HG03108 (cell line): Measurements from ENCODE around the gene TAOK2.
"Not testable (repeated sequence)": the region's sequence is repeated elsewhere in the genome, so short reads cannot be mapped to it uniquely, and the experiment has no call there.

Experiments
- ATAC-seq: cut with Tn5 transposase; IDR thresholded peaks from one replicate; pipeline ENCODE4 v1.9.1; 2021; ENCODE audit warnings: moderate library complexity; ENCODE audit not compliant: unreplicated experiment

TAOK2 gene

DNA sequence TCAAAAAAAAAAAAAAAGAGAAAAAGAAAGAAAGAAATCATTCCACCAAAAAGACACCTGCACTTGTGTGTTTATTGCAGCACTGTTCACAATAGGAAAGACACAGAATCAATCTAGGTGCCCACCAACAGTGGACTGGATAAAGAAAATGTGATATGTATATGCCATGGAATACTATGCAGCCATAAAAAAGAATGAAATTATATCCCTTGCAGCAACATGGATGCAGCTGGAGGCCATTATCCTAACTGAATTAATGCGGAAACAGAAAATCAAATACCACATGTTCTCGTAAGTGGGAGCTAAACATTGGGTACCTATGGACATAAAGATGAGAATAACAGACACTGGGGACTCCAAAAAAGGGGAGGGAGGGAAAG lies 43.6 kb downstream of the TAOK2 start:
- ATAC-seq = no peak

GRCh38 chr16:30017937-30018336 lies 44.3 kb downstream of the TAOK2 start:
- ATAC-seq = not testable (repeated sequence)

DNA sequence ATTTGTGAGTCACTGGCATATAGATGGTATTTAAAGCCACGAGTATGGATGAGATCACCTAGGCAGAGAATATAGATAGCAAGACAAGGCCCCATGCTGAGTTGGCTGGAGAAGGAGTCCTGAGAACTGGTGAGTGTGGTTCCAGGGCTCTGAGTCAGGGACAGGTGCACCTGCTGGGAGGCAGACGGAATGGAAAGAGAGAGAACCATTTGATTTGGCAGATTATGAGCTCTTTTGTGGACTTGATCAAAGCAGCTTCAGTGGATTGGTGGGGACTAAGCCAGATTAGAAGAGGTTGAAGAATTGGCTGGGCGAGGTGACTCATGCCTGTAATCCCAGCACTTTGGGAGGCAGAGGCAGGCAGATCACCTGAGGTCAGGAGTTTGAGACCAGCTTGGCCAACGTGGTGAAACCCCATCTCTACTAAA lies 45.1 kb downstream of the TAOK2 start:
- no peak for ATAC-seq

DNA sequence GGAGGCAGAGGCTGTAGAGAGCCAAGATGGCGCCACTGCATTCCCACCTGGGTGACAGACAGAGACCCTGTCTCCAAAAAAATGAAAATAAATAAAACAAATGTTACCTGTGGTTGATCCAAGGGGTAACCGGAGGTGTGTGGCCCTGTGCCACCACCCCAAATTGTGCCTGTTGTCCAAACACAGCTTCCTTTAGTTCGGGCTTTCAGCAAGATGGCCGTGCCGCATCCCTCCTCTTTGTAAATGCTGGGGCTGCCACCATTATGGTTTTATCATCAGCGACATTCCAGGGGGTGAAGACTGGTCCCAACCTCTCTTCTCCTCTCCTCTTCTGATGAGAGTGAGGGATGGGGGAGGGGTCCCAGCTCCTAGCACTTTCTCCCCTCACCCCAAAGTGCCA lies 49.2 kb downstream of the TAOK2 start, which contains the start of gene C16orf92:
TSS of gene C16orf92 (plus strand) at position 312 of the 400 bp plus-strand sequence. CDS start 143 bp downstream, outside the sequence.
- no peak for ATAC-seq

DNA sequence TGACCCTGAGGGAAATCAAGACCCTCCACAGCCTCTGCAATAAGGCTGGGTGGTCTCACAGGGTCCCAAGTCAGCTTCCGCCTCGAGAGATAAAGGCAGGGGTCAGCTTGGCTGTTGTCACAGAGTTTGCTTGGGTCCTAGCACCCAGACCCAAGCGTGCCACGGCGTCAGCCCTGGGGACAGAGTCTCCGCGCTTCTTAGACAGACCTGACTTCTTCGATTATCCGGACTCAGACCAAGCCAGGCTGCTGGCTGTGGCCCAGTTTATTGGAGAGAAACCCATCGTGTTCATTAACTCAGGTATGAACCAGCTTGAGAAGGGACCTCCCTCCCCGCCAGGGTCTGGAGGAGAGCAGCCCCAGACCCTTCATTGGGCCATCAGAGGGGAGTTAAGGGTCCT lies 49.9 kb downstream of the TAOK2 start:
- ATAC-seq = no peak

- no peak for ATAC-seq
These were observed 50.8 kb downstream of the TAOK2 start for GRCh38 chr16:30024451-30024850.

GRCh38 chr16:30025156-30025555 lies 51.5 kb downstream of the TAOK2 start:
- ATAC-seq = no peak

DNA sequence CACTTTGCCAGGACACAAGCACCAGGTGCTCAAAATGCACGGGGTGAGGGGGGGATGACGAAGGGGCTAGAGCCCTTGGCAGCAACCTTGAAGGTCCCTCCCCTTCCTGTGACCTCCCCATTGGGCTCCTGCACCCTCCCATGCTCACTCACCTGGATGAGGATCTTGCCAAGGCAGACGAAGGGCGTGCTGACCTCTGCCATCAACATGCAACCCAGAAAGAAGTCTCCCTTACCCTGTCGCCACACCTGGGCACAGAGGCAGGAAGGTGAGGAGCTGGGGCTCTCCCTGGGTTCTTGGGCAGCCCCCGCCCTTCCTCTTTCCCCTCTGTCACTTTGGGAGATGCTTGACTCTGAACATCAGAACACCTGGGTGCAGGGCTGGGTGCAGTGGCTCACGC lies 51.9 kb downstream of the TAOK2 start:
- ATAC-seq = no peak

GRCh38 chr16:30026449-30026848 lies 52.8 kb downstream of the TAOK2 start:
- ATAC-seq = no peak

DNA sequence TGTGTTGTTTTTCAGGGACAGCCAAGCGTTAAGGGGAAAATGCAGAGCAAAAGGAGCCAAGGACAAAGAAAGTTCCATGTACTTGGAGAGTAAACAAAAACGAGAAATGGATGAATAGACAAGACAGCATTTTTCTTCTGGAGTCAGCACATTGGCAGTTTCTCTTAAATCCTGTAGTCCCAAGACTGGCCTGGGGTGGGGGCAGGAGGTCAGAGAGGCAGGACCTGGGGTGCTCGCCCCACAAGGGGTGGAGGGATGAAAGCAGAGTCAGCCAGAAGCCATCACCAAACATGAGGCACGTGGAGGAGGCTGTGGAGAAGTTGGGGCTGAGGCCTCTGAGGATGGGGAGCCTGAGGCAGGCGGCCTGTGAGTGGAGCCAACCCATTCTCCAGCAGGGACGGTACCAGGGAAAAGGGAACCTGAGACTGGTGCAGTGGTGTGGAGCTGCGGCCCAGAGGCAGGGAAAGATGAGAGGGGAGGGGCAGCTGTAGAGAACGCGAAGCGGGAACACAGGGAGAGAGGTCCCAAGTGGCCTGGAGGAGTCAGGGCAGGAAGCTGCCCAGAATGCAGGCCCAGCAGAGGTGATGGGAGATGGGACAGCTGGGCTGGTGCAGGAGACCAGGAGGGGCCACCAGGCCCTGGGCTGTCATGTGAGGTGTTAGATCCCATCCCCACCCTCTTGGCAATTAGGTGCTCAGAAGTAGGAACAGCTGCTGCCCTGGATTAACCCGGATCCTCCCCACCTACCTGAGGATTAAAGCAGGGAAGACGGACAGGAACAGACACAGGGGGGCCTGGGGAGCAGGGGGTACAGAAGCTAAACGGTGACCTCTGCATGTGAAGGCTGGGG lies 54.1 kb downstream of the TAOK2 start:
- no peak for ATAC-seq

GRCh38 chr16:30028438-30029076 lies 54.9 kb downstream of the TAOK2 start:
- ATAC-seq = no peak

GRCh38 chr16:30030011-30030685 lies 56.5 kb downstream of the TAOK2 start:
- no peak for ATAC-seq

- no peak for ATAC-seq
These were observed 57.3 kb downstream of the TAOK2 start, which contains the start of gene TLCD3B for GRCh38 chr16:30030841-30031413. Gene TLCD3B, minus strand, starts transcription at chr16:30031271. Its CDS starts 744 bp downstream, at chr16:30030527.

DNA sequence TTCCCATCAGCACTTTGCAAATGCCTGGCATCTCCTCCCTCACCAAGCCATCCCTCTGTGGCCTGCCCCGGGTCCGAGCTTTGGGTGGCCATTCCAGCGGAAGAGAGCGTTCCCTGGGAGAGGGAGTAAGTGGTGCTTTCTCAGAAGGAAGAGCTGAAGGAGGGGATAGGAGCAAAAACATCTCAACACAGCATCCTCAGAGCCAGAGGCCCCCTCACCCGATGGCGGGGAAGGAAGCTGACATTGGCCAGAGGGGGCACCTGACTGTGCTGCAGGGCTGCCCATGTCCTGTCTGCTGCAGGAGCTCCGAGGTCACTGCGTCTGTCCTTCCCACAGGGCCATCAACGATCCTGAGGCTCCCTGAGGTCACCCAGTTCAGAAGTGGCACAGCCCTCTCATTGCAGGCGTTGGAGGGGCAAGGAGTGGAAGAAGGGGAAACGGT lies 57.8 kb downstream of the TAOK2 start:
- no peak for ATAC-seq

GRCh38 chr16:30032083-30032819 lies 58.6 kb downstream of the TAOK2 start:
- ATAC-seq = no peak

DNA sequence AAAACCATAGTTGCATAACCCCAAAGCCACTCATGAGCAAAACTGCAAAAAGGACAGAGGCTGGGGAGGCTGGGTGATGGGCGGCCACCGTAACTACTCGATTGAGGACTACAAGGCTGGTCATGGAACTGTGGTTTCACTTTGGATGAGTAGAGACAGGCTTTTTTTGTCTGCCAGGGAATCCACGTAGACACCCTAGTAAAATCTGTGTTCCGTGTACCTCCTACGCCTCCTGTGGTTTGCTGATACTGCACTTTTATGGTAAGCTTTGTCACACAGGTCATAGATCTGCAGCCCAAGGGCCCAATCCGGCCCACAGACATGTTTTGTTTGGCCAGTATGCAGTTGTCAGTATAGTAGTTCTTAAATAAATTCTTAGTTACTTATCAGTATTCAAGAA lies 59.6 kb downstream of the TAOK2 start:
- no peak for ATAC-seq

DNA sequence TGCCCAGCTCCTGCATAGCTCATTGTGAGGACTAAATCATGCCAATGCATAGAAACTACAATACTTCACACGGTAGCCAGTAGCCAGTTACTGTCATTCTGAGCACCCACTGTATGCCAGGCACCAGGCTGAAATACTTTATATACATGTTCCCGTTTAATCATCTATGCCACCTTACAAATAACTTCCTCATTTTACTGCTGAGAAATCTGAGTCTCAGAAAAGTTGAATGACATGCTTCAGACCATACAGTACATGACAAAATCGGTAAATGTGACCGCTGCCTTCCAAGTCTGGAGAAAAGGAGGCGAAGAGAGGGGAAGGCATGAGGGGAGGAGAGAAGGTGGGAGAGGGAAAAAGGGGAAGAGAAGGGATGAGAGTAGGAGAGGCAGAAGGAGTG lies 66.6 kb downstream of the TAOK2 start:
- ATAC-seq = no peak

DNA sequence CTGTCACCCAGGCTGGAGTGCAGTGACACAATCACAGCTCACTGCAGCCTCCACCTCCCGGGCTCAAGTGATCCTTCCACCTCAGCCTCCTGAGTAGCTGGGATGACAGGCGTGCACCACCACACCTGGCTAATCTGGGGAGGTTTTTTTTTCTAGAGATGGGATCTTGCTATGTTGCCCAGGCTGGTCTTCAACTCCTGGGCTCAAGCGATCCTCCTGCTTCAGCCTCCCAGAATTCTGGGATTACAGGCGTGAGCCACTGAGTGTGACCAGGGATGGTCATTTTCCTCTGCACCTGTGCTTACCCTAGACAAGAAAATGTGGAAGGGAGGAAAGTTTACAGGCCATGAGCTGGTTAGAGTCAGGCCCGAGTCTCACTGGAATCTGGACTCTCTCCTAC lies 67.0 kb downstream of the TAOK2 start:
- not testable (repeated sequence) for ATAC-seq

DNA sequence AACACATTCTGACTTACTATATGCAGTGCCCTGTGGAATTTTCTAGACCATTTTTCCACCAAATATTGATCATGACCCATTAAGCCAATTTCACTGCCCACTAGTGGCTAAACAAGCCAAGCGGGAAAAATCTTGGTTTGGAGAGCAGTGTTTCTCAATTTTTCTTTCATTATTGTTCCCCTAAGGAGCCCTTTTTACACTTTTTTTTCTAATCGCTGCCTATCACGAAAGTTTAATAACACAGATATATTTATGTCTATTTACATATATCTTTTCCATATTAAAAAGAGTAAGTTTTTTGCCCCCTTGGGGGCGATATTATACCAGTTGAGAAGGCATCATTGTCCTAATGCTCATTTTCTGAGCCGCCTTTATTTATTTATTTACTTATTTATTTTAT lies 68.2 kb downstream of the TAOK2 start:
- ATAC-seq = no peak
